Caki2 (cell line): Measurements from ENCODE around the gene PRG3. TPM values are rescaled to one million over a fixed set of nuclear protein-coding genes. Genes with fewer than 3 reads are reported as not detected.

Experiments used
- DNase-seq: peaks from one replicate; pipeline ENCODE4 v3.0.0-alpha.2; 2015; ENCODE audit warnings: low read depth
- in situ Hi-C: cut with HindIII; loops from 2 replicates; pipeline ENCODE4 v1.10.0; 2016; ENCODE audit warnings: low sequenced_read_pairs, low pct_unique_long_range_greater_than_20kb, mixed read lengths
- total RNA-seq: library from RNA; depleted of rRNA; stranded (reverse); fragments of >200 nt; shearing (Covaris generic); gene quantifications from 2 replicates; pipeline ENCODE4 v1.2.3, GENCODE V29; 2014; ENCODE audit warnings: low replicate concordance; rRNA removed

The PRG3 gene, protein sequence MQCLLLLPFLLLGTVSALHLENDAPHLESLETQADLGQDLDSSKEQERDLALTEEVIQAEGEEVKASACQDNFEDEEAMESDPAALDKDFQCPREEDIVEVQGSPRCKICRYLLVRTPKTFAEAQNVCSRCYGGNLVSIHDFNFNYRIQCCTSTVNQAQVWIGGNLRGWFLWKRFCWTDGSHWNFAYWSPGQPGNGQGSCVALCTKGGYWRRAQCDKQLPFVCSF
- not detected in 2 replicates for total RNA-seq

DNA sequence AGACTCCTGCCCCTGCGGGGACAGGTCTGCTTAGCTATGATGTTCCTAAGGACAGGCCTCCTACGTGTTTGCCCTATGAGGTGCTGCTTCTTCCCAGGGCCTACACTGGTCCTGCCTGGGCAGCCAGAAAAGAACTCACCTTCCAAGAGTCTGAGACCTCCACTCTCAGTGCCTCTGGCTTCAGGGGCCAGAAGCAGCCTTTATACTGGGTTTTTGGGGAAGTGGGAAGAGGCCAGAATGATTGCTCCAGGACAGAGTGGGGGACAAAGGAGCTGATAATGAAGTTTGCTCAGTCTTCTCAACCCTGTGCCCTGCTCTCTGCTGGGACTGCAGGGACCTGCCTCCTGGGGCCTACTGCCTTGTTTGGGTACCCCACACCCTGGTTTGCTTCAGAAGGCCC is at the start of gene PRG3:
Gene PRG3, minus strand, starts transcription at position 176 of the 400 bp plus-strand sequence. CDS start 442 bp downstream, outside the sequence.
- in situ Hi-C loops, result no loop called here
- no peak for DNase-seq

DNA sequence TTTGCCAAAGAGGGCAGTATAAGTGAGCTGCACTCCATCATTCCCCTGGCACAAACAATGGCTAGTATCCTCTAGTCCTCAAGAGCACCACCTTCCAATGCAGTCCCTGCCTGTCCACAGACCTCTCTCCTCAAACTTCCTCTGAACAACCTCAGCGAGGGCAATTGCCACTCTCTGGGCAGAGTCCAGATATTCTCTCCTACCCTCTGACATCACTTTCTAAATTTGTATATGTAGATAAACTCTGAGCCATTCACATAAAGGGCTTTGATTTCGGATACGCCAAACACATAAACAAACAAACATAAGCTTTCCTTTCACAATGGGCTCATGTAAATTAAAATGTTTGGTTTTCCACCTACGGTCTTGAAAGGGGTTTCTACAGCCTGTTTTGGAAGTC is 49.0 kb upstream of the PRG3 start:
- DNase-seq, result no peak
- in situ Hi-C loops, result no loop called here

DNA sequence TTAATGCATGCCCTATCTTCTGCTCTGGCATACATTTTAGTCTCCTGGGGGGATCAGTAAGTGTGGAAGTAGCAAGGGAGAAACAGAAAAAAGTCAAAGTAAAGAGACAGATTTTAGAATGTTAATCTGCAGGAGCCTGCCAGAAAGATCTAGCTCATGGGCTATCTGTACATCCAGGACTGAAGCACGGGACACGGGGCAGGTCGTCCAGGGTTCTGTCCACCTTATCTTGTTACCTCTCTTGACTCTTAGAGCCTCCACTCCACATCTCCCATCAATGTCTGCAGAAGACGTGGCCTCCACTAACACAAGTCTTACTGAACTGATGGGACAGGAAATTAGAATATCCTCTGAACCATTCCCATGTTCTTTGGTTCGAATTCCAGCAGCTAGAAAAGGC is 47.7 kb upstream of the PRG3 start:
- in situ Hi-C loops, result no loop called here
- DNase-seq, result no peak

DNA sequence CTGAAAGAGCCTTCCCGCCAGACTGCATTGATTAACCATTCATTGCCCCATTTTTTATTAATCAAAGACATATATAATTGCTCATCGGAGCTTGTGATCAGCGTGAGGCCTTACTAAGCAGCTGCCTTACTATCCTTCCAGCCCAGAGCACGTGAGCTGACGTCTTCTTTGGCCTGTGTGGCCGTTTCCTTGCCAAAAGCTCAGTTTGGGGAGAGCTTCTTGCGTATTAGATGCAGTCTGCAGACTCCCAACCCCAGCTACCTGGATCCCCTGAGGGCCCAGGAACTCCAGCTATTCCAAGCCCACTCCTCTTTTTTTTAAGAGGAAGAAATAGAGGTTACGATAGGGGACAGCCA is 46.8 kb upstream of the PRG3 start:
- in situ Hi-C loops, result no loop called here
- no peak for DNase-seq

DNA sequence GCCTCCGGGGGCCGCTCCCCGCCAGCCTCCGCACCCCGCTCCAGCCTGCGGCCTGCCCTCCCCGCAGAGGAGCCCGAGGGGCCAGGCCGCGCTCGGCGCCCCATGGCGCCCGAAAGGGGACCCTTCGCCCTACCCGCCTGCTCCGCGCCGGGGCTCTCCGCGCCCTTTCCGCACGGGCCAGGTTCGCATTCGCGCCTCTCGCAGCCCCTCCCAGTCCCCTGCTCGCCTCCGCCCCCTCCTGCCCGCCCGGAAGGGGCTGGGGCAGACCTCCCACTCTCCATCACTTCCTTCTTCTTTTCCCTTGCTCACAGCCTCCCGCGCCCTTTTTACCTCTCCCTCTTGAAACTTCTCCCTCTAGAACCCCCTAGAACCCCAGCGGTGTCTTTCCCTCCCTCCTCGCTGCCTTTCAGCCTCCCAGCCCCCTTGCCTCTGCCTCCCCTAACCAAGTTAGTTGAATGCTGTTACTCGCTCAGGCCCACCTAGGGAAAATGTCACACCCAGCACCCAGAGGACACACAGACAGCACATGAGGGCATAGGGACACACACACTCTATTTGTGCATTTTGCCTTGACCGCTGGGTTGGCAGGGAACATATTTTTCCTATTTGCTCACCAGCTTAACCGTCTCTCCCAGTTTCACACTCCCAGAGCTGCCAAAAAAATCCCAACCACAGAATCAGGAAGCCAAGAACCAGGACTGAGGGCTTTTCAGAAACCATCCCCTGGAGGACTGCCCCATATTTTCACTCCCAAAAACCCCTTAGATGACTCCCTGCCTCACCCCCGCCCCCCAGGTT is 46.2 kb upstream of the PRG3 start, which contains the start of gene SLC43A3:
Gene SLC43A3, minus strand, starts transcription at position 193 of the 798 bp plus-strand sequence. CDS start 949 bp downstream, outside the sequence.
- in situ Hi-C loops, result no loop called here
- DNase-seq, result no peak

DNA sequence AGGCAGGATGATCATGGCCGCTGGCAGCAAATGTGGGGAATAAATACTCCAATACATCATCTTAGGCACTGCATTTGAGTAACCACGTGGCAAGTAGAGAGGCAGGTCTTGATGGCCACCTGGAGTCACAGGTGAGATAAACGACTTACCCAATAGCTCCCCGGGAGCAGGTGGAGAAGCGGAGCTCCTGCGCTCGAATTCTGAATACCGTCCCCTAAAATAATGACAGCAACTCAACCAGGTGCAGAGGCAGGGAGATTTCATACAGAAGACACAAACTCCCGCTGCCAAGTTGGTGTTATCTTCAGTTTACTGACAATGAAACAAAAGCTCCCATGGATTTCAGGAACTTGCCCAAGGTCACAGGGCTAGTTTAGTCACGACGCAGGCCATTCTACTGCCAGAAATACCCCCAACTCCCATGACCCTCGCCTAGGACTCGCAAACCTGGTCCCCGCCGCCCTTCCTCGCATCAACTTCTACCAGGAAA is 45.5 kb upstream of the PRG3 start:
- in situ Hi-C loops, result no loop called here
- DNase-seq, result no peak

DNA sequence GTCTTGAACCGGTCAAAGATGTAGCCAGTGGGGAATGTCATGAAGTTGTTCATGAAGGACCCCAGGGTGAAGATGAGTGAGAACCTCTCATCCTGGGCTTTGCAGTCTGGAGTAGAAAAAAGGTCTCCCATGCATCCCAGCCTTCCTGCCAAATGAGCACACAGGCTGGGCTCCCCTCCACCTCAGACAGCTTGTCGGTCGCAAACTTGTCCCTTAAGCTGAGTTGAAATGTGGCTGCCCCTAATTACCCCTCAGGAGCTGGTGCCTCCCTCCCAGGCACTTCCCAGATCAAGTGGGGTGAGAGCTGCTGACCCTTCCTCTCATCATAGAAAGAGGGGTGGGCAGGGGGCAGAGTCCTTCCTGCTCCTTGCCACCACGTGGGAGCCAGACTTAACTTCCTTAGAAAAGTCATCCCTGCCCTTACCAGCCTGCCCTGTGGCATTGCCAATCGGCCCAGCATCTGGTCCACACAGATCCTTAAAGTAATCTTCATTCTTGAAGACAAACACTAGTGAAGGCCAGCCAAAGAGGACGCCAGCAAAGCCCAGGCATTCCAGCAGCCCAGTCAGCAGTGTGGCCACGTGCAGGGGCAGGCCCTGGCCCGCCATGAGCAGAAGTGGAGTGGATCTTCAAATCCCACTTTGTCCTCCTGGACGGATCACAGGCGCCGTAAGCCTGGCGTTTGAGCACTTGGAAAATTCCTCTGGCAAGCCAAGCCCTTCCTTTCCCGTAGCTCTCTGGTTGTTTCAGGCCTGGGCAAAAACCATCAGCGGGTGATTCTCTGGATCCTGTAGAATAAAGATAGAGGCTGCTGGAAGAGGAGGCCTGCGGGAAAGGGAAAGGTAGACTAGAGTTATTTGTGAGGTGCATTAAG is 44.9 kb upstream of the PRG3 start:
- in situ Hi-C loops, result no loop called here
- DNase-seq, result no peak

DNA sequence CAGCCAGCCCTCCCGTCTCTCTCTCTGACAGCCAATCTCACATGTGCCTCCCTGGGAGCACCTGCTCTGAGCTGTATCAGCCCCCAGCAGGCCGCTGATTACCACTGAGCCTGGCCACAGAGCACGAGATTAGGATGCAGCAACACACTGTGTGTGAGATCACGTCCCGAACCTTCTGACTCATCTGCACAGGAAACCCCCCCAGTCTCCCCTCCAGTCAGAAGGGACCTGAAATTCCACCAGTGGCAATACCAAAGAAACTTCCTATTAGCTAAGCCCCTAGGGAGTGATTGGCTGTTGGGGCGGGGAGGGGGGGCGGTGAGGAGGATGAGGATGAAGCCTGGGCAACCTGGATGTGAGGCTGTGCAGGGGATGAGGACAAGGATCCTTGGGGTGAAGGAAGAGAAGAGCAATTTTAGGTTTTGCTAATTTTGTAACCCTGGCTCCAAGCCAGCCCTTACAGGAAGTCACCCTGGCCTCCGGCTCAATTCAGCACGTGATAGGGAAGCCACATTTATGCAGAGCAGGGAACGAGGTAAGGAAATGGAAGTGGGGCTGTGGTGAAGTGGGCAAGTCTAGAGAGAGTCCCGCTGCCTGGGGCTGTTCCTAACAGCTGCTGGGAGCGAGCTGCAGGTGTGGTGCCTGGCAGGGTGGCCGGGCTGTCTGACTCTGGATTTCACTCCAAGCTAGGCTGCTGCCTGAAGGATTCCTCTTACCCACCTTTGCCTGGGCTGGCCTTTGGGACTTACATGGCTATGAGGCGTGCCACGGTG is 44.0 kb upstream of the PRG3 start:
- no peak for DNase-seq
- in situ Hi-C loops, result no loop called here

DNA sequence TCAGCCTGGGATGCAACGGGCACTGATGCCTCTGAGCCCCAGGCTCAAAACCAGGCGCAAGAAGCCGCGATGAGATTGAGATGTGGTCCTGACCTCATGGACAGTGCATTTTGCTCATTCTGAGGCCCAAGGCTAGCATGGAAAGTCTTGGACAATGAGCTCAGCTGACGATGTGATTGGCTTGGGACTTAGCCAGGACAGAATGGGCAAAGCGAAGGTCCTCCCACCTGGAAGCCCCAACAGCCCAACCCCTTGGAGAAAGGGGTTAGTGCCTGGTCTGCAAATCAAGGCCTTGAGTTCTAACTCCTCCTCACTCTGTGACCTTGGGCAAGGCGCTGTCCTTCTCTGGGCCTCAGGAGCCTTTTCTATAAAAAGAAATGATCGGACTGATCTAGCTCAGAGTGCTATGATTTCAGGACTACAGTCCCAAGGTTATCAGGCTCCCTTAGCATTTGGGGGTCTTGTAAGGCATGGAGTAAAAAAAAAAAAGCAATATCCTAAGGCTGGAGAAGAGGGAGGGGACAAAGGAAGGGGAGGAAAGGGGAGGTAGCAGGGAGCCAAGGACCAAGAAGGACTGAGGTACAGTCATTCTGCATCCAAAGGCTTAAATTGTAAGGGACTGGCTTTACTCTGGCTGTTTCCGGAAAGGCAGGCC is 43.3 kb upstream of the PRG3 start:
- in situ Hi-C loops, result no loop called here
- DNase-seq, result no peak

DNA sequence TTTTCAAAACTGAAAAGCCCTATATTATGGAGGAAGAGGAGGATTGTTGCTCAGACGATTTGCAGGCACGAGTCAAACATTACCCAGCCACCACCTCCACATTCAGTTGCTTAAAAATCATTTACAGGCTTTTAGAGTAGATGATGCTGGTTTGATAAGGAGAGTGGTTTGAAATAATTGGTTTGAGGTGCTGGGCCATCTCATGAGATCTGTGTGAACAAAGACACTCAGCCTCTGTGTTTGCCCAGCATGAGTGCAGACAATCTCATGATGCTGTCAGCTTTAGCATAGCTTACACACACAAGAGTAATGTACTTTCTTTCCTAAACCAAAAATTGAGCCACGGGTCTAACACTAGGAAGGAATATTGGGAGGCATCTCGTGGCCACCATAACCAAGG is 41.7 kb upstream of the PRG3 start:
- in situ Hi-C loops, result no loop called here
- DNase-seq, result no peak

DNA sequence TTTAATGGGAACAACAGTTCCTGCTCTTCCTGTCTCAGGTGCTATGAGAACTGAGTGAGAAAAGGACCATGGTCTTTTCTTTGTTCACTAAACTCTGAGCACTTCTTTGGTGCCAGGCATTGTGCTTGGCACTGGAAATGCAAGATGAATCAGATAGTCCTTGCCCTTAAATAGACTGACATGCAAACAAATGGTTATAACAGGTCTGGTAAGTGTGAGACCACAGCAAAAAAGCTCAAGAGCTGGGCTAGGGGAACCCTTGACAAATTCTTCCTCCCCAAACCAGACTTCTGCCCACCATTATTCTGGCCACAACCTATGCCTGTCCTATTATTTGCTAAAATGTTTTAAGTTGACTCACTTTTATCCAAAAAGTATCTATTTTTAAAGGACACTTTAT is 40.9 kb upstream of the PRG3 start:
- in situ Hi-C loops, result no loop called here
- no peak for DNase-seq

DNA sequence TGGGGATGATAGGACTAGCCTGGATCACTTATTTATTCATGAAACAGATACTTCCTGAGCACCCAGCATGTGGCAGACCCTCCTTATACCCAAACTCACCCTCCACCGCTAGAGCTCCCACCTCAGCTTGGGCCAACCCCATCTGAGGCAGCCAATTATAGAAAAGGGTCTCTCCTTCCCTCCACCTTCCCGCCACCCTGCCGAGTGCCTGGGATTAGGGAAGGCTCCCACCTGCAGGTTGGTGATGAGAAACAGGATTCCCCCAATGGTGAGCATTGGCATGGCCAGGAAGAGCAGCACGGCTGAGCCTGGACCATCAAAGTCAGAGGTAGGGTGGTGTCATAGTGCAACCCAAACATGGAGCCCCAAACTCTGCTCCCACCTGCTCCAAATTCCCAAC is 40.1 kb upstream of the PRG3 start:
- in situ Hi-C loops, result no loop called here
- no peak for DNase-seq

DNA sequence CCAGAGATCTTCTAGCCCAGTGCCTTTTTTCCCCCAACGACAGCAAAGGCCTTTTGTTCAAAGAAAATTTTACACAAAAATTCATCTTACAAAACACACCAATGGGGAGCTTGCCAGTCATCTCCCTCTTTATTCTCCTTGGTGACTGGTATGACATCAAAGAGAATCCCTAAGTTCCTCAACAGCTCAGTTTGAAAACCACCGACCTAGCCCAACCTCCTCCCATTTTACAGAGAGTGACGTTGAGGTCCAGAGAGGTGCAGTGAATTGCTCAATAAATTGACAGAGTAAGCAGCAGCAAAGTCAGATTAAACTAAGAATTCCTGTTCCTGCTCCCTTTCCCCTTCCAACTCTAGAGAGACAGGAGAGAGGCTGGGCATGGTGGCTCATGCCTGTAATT is 38.2 kb upstream of the PRG3 start:
- in situ Hi-C loops, result no loop called here
- no peak for DNase-seq

DNA sequence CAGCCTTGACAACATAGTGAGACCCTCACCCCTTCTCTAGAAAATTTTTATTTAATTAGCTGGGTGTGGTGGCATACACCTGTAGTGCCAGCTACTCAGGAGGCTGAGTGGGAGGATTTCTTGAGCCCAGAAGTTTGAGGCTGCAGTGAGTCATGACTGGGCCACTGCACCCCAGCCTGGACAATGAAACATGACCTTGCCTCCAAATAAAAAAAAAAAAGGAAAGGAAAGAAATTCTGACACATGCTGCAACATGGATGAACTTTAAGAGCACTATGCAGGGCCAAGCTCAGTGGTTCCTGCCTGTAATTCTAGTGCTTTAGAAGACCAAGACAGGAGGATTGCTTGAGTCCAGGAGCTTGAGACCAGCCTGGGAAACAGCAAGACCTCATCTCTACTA is 37.2 kb upstream of the PRG3 start:
- in situ Hi-C loops, result no loop called here
- DNase-seq, result no peak

DNA sequence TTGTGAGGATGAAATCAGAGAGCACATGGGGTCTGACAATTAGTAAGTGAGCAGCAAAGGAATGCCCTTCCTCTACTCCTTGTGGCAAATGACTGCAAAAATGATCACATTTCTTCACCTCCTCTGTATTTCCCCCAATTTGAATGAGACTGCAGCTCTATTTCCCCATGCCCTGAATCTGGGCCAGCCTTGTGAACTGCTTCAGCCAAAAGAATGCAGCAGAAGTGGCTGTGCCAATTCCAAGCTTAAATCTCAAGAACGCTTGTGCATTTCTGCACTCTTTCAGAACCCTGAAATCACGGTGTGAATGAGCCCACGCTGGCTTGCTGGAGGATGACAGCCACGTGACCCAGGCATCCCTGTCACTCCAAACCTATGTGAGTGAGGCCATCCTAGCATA is 36.1 kb upstream of the PRG3 start:
- in situ Hi-C loops, result no loop called here

DNA sequence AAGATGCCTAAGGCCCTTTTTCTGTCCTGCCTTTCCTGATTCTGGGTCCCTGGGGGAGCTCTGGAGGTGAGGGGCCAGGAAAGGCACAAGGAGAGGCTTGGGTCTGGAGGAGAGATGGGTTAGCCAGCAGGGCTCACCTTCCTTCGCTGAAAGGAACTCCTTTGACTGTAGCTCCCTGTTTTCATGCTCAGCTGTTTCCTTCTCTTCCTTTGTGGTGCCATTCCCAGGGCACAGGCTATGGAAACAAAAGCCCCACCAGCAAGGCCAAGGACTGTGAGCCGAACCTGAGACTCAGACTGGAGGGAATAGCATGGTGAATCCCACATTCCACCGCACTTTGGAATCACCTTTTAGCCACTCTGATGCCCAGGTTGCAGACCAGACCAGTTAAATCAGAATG is 35.5 kb upstream of the PRG3 start:
- in situ Hi-C loops, result no loop called here
- DNase-seq, result no peak

More for the DNA sequence above, 36.1 kb upstream of the PRG3 start:
- no peak for DNase-seq

DNA sequence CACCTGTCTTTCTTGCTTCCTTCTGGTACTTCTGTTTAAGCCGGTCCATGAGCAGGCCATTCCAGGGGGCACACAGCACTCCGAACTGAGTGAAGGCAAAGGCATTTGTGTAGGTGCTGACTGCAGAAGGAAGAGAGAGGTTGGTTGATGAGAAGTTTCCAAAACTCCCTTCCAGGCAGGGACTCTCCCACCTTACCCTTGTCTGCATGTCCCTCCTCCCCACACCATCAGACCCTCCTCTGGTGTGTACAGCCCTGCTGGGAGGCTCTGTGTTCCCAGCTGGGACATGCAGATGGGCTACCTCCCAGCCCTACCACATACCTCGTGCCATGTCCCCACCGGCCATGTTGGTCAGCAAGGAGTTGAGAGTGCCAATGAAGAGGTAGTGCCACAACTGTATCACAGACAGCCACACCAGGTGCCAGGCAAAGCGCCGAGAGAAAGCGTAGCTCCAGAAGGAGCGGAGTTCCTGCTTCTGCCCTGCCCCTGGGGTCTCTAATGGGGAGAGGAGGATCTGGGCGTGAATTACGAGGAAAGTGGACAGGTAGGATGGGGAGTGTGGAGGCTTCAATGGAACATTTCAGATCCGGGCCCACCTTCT is 33.8 kb upstream of the PRG3 start:
- in situ Hi-C loops, result no loop called here
- DNase-seq, result no peak
